ENCODE results near the gene PDIA6. TPM values are rescaled to one million over a fixed set of nuclear protein-coding genes. Genes with fewer than 3 reads are reported as not detected.
"Not testable (repeated sequence)": the region's sequence is repeated elsewhere in the genome, so short reads cannot be mapped to it uniquely, and the experiment has no call there.

Gene PDIA6
- total RNA-seq, 1 donor: 412 TPM

GRCh38 chr2:10811517-10811916 is 1.1 kb downstream of the PDIA6 start:
- no peak for TF ChIP-seq CTCF (IDR thresholded peaks at IDR 0.05; ENCODE audit: insufficient read depth, low read depth, low read length)
- peak overlapping the region; percentile 81 for H3K4me3 ChIP-seq (ENCODE audit: low read depth, low read length)
- peak; percentile 24 for DNase-seq (ENCODE audit: low read depth)

GRCh38 chr2:10810202-10811161 is 2.1 kb downstream of the PDIA6 start:
- peak; percentile 60 for DNase-seq (ENCODE audit: low read depth)
- peak overlapping the region; percentile 81 for H3K4me3 ChIP-seq (ENCODE audit: low read depth, low read length)
- TF ChIP-seq CTCF (IDR thresholded peaks at IDR 0.05; ENCODE audit: insufficient read depth, low read depth, low read length): no peak

GRCh38 chr2:10806543-10806942 is 6.0 kb downstream of the PDIA6 start:
- TF ChIP-seq CTCF (IDR thresholded peaks at IDR 0.05; ENCODE audit: insufficient read depth, low read depth, low read length): no peak
- H3K4me3 ChIP-seq (ENCODE audit: low read depth, low read length): no peak overlapping the region
- DNase-seq (ENCODE audit: low read depth): no peak

- H3K4me3 ChIP-seq (ENCODE audit: low read depth, low read length); DNase-seq (ENCODE audit: low read depth): not testable (repeated sequence)
Measured at GRCh38 chr2:10805990-10806389, 6.6 kb downstream of the PDIA6 start.

- TF ChIP-seq CTCF (IDR thresholded peaks at IDR 0.05; ENCODE audit: insufficient read depth, low read depth, low read length): no peak
- H3K4me3 ChIP-seq (ENCODE audit: low read depth, low read length): no peak overlapping the region
- DNase-seq (ENCODE audit: low read depth): no peak
Measured at GRCh38 chr2:10802657-10803056, 9.9 kb downstream of the PDIA6 start.

GRCh38 chr2:10800163-10800562 is 12.4 kb downstream of the PDIA6 start:
- no peak for TF ChIP-seq CTCF (IDR thresholded peaks at IDR 0.05; ENCODE audit: insufficient read depth, low read depth, low read length)
- H3K4me3 ChIP-seq (ENCODE audit: low read depth, low read length): no peak overlapping the region
- no peak for DNase-seq (ENCODE audit: low read depth)

GRCh38 chr2:10798783-10799182 is 13.8 kb downstream of the PDIA6 start:
- TF ChIP-seq CTCF (IDR thresholded peaks at IDR 0.05; ENCODE audit: insufficient read depth, low read depth, low read length): no peak
- H3K4me3 ChIP-seq (ENCODE audit: low read depth, low read length): no peak overlapping the region
- DNase-seq (ENCODE audit: low read depth): no peak

Data from fibroblast of villous mesenchyme (primary cell).